CD4-positive, alpha-beta T cell treated with Interferon gamma for 1 hour (primary cell): ENCODE measurements around the gene EXOG.

Experiments
- DNase-seq: peaks from one replicate; pipeline ENCODE4 v3.0.0-alpha.2; 2020

The EXOG gene

DNA sequence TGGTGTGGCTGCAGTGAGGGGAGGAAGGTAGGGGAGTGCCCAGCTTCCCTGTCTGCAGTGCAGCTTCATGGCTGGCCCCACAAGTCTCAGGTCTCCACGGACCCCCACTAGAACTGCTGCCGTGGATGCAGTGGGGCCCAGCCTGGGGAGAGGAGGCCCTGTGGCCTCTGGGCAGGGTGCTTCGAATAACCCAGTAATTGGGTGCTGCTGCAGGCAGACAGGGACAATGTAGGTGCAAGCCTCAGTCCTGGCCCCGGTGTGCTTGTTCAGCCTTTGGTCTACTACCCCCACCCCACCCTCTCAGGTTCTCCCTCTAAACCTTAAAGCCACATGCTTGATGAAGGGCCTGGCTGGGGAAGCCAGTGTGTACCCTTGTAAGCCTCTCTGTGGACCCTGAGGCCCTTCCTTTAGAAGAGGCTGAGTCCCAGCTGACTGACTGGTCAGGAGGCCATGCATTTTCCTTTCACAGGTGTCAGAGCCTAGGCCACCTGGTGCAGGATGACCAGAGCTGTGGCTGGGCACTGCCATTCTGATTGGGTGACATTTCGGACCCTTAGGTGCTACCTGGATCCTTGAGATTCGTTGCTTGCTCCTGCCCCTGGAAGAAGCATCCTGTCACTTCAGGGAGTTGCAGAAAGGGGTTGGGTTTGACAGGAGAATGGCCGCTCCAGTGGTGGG lies 21.1 kb upstream of the EXOG start:
- DNase-seq = no peak

DNA sequence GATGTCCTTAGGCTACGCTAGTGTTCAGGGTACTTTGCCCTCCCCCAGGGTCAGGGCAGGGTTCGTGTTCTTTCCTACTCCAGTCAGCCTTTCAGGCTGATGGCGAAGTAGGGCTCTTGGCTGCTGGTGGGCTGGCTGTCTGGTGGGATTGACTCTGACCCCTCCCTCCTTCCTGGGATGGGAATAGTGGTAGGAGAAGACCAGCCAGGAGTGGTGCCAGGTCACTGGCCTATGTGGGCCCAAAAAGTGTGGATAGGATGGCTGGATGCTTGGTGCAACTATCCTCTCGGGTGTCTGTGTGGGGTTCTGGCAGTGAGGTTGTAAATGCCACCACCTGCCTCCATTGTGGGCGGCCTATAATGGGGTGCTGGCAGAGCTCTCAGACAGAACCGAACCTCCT lies 20.4 kb upstream of the EXOG start:
- DNase-seq = no peak

DNA sequence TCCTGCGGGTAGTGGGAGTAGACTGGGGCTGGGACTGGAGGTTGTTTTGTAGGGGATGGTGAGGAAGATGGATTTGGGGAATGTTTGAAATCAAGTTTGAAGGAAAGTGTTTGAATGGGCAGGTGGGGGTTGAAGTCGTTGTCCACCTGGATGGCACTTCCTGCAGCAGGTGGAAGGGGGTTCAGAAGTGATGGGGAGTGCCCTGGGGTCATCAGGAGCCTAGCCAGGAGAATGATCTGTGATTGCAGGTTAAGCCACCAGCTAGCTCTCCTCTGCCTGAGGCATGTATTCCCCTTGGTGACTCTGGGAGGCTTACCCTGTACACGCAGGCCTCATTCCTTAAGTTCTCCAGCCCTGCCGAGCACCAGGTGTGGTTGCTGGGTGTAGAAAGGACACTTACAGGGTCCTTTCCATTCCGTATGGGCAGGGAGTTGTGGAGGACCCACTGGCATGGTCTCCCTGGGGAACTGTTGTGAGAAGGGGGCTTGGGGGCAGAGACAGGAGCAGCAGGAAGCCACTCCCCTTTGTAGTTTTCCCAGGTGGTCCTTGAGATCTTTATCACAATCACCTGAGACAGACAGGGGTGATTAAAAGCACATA lies 19.9 kb upstream of the EXOG start:
- no peak for DNase-seq

DNA sequence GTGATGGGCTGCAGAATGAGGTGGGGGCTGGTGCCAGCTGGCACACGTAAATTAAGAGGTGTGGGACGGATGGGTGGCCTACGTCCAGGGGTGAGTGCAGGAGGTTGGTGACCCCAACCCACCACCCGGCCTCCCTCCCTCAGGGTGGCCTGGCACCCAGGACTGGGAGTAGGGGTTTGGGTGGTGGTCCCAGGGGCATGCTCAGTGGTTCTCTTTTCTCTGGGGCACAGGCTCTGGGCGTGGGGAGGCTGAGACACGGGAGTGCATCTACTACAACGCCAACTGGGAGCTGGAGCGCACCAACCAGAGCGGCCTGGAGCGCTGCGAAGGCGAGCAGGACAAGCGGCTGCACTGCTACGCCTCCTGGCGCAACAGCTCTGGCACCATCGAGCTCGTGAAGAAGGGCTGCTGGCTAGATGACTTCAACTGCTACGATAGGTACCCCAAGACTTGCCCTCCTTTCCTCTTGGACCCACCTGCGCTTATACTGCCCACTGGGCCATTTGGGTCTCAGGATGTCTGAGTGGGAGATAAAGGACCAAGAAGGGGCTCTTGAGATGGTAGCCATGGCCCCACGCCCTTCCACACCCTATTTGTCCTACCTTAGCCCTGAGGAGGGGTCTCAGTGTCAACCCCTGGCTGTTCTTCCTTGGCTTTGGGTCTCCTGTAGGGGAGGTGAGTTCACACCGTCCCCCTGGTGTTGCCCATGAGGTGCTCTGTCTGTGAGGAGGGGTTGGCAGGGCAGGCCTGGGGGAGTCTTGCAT lies 18.9 kb upstream of the EXOG start:
- DNase-seq = no peak

DNA sequence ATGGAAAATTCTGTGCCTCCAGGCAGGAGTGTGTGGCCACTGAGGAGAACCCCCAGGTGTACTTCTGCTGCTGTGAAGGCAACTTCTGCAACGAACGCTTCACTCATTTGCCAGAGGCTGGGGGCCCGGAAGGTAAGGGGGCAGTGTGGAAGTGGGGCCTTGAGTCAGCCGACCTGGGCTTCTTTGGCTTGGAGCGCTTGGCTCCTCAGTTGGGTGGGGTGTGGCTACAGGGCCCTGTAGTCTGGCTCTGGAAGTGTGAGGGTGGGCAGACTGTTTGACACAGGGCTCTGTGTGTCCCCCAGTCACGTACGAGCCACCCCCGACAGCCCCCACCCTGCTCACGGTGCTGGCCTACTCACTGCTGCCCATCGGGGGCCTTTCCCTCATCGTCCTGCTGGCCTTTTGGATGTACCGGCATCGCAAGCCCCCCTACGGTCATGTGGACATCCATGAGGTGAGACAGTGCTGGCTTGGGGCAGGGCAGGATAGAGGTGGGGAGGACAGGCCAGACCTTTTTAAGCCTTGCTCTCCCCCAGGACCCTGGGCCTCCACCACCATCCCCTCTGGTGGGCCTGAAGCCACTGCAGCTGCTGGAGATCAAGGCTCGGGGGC lies 18.2 kb upstream of the EXOG start:
- no peak for DNase-seq

DNA sequence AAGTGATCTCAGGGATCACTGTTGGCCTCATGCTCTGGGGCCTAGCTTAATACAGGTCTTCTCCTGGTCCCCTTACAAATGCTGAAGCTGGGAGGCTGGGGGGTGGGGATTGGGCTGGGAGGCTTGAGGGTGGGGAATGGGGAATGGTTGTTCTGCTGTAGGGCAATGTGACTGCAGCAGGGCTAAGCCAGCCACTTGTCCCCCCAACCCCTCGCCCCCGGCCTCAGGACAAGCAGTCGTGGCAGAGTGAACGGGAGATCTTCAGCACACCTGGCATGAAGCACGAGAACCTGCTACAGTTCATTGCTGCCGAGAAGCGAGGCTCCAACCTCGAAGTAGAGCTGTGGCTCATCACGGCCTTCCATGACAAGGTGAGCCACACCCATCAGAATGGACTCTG lies 17.2 kb upstream of the EXOG start:
- DNase-seq = no peak

DNA sequence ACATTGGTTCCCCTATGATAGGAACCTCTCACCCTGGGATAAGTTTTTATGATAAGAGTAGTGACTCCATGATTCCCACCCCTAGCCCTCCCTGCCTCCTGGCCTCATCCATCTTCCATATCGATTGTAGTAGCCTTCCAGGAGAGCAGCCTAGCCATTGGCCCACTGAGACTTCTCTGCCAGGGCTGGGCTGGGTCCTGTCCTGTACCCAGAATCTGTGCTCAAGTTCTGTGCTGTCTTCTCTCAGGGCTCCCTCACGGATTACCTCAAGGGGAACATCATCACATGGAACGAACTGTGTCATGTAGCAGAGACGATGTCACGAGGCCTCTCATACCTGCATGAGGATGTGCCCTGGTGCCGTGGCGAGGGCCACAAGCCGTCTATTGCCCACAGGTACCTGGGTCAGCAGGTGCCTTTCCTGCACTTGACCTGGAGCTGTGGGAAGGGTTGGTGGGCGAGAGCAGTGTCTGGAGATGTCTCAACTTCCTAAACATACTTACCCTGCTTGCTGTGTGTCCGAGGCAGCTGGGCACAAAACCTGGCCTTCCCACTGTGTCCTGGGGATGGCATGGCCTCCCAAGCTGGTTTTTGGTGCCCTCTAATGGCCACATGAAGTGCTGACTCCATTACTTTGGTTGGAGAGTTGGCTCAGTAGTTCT lies 16.6 kb upstream of the EXOG start:
- peak; percentile 40 for DNase-seq

DNA sequence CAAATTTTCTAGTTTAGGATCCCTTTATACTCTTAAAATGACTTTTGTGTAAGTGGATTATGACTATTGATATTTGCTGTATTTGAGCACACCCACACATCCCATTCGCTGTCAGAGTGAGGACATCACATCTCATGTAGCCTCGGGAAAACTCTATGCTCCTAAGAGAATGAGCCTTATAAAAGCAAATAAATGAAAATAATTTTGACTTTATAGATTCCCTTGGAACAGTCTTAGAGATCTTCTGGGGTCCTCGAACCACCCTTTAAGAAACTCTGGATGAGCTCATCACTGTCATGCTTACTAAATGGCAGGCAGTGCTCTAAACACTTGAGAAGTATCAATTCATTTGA lies 16.1 kb upstream of the EXOG start:
- no peak for DNase-seq

DNA sequence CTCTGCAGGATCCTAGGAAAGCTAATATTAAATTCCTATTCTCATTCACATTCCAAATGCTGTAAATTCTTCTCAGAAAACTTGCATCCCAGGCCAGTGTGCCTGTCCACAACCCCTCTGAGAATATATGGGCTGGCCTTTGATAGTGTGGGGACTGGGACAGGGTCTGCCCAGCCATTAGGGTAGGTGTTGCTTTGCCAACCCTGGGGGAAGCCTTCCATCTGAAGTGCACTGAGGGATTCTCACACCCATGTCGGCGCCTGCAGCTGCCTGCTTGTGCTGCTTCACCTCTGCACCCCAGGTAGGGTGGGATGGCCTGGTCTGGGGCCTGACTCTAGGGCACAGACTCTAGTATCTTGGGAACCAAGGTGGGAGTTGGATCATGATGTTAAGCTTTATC lies 15.2 kb upstream of the EXOG start:
- no peak for DNase-seq

DNA sequence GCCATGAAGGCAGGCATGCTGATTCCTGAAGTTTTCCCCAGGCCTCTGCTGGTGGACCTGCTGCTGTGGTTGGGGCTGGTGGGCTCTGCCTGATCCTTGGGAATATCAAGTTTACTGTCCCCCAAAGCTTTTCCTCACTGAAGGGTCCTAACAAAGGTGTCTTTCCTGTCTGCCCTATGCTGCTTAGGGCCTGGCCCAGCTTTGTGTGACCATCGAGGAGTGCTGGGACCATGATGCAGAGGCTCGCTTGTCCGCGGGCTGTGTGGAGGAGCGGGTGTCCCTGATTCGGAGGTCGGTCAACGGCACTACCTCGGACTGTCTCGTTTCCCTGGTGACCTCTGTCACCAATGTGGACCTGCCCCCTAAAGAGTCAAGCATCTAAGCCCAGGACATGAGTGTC lies 13.2 kb upstream of the EXOG start:
- DNase-seq = no peak

DNA sequence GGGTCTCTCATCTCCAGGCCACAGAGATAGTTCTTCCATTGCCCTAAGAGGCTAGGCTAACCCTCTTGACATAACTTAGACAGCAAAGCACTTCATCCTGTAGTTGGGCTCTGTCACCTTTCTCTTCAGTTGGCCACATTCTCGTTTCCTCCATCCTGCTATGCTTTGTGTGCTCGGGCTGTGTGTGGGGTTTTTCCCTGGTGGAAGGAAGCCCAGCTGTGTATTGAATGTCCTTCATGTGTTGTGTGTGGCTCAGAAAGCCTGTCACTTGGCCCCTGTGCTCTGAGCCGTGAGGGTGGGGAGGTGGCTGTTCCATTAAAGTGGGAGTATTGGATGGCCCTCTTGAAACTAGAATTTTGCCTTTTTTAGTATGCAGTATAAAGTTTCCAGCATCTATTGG lies 8.8 kb upstream of the EXOG start:
- DNase-seq = no peak

DNA sequence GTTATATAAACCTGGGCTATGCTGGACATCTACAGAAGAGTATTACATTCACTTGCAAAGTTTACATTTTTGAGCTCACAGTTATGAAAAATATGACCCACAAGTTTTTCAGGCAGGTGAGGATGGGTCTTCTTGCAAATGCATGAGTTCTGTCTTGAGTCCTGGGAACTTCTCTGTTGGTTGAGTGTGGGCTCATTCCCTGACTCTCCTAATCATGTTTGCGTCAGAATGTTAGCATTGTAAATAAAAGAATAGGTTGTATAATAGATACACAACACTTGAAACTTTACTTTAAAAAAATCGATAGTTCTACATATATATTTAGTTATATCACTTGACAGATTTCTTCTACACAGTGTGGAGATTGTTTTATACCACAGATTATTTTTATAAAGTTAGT lies 7.2 kb upstream of the EXOG start:
- no peak for DNase-seq

DNA sequence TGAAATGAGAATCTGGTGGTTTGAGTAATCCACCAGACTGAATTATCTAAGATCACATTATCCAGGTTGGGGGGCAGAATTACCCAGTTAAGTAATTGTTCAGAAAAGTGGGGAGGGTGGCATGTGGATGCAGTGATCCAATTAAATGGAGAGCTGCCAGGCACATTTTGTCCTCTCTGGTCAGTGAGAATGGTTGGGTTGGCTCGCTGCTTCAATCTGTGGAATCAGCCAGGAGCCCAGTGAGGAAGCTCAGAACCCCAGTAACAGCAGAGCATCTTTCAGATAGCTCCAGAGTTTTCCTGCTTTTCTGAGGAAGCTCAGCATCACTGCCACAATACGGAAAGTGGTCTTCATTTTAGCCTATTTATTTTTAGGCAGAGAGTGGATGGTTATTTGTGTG lies 6.4 kb upstream of the EXOG start:
- DNase-seq = no peak

DNA sequence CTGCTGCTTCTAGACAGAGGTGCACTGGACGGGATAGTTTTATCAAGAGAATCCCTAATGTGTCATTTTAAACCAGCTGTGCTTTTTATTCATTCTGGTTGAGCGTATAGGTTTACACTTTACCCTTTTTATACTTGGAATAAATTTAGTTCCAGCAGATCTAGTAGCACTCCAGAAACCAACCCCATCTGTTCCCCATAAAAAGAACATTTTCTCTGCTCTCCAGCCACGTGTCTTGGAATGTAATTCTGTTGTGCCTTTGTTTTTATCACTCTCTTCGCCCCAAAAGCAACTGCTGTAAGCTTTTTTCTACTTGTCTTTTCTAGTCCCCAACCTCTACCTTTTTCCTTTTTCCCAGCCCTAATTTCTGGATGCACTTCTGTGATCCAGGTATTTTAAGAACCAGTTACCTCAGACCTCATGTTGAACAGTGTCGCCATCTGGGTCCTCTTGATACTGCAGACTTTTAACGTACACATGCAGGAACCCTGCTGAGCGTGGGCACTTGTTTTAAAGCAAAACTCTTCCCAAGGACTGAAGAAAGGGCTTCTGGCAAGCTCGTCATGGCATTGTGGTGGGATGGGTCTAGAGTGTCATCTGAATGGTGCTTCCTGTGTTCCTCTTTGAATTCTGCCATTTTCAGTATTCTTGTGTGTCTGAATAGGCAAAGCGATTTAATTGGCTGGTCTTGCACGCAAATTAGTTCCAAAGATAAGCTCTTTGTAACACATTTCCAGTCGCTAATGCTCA lies 5.7 kb upstream of the EXOG start:
- DNase-seq = no peak

DNA sequence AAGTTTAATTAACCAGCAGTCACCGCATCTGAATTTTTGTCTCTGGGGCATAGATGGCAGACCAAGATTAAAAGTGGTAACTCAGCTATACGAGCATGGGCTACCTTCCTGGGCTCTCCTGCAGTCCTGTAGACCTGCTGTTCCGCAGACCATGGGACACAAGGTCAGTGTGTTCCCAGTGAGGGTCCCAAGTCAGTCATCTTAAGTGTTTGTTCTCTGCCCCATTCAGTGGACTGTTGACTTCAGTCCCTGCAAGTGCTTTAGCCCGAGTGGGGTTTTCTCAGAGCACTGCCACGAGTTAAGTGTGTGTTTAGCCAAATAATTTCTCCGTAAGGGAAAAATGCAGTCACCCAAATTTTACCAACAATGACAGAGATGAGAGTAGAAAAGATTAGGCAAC lies 4.9 kb upstream of the EXOG start:
- no peak for DNase-seq

DNA sequence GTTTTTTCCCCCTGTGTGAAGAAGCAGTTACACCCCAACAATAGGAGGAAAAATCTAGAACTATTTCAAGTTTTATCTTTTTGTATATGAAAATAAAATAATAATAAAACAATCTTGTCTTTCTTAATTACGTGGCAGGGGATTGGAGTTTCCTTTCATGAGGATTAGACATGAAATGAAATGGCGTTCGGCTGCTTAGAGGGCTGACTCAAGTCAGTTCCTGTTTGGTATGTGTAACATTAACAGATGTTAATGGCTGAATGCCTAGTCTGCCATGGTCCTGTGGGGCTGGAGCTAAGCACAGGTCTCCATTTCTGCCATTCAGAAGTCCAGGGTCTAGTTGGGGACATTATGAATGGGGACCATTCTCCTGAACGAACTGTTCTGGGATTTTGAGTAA lies 3.1 kb upstream of the EXOG start:
- DNase-seq = no peak

DNA sequence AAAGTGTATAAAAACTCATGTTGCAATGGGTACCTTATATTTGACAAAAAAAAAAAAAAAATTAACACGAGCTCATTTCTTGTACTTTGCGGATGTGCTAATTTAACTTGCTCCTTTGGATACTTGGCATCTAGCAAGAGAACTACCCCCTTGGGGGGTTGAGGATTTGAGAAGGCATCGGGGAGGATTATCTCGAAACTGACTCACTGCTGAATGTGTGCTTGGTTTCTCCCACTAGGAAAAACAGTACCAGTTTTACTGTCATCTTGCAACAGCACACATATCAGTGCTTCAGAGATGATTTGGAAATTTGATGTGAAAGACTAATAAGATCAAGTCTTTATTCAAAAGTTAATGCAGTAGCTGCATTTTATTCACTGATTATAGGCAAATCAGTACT lies 891 bp downstream of the EXOG start:
- DNase-seq = no peak

DNA sequence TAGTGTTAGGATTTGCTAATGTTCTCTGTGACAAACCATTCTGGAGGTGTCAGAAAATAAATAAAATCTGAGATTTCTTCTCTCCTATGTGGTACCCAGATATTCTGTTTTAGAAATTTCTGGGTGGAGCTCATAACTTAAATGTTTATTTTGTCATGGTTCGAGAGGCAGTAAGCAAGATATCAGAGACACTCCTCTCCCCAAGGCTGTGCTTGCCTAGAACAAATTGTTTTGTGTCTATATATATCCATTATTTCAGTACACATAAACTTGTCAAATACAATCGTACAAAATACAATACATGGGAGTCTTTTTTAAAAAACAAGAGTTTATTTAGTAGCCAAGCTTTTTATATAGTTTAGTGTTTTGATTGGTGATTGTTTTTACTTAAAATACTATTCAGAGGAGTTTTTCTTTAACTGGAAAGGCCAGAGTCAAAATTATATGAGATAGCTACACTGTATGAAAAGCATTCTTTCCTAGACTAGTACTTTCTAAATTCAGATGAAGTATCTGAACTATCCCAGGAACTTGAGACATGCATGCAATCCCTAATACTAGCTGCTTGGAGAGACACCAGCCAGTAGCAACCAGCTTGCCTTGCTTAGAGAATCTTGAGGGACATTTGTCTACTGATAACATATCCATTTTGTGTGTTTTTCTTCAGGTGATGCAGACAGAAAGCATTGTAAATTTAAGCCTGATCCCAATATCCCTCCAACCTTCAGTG lies 4.7 kb downstream of the EXOG start:
- DNase-seq = no peak

DNA sequence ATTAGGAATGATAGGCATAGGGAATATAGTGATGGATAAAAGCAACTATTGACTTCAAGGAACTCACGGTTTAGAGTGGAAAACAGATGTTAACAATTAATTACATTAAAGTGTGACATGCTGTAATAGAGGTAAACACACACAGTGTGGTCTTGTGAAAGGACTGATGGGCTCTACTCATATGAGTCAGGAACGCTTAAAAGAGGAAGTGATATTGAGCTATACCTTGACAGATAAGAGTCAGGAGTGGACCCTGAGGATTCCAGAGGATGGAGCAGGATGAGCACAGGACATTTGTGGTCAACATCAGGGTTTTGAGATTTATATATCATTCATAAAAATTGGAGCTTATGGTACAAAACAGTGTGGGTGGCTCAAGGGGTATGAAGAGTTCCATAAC lies 11.0 kb downstream of the EXOG start:
- DNase-seq = no peak

DNA sequence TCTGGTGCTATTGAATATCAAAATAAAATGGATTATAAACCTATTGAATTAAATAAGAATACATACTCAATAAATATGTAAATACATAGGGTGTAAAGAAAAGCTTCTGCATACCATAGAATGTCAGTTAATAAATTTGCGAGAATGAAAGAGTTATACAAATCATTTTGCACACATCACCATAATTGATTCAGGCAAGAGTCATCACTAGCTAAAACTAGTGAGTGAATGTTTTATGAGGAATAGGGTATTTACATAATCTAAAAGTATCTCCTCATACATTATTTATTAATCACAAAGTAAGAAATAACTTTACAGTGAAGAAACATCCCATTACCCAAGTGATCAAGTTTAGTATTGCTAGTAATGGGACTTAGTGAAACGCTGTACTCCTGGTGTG lies 13.6 kb downstream of the EXOG start:
- DNase-seq = no peak

DNA sequence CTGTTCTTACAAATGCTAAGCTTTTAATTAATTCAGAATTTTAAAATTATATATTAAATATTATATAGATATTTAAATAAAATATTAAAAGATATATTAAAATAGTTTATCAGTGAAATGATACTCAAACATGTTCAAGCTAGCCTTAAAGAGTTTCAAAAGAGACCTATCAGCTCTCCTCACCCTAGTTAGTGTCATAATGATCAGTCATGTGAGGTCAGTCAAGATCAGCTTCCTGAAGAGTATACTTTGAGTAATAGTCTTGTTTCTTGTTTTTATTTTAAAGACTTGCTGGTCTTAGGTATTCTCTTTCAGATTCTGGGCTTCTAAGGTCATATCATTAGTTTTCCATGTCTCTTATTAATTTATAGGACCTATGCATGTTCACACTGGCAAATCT lies 14.5 kb downstream of the EXOG start:
- no peak for DNase-seq

DNA sequence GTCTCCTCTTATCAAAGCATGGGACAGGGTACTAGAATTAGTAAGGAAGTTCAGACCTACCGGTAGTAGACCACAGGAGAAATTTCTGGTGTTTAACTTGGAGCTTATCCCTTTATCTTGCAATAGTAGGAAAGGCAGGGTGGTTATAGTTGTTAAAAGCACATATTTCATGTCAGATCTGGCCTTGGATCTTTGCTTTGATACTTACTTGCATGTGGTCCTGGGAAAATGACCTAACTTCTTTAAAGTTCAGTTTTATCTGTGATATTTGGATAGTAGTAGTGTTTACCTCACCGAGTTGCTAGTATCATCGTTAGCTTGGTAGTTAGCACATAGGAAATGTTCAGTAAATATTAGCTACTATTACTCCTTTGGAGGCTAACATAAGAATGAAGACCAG lies 15.4 kb downstream of the EXOG start:
- DNase-seq = no peak
